Measurements from ENCODE around the gene FRG2. TPM values are rescaled to one million over a fixed set of nuclear protein-coding genes. Genes with fewer than 3 reads are reported as not detected.

The FRG2 gene
- total RNA-seq, 4 donors from 2014 or later, result not detected

Small RNAs within 50 kb of the gene (small RNA-seq; reads per million reads assigned to genes)
- gene RNA5SP174 (0.61 reads per million), gene RNA5SP175 (1.1 reads per million)

Other genes with a start within 250 kb of the FRG2 start
- gene FRG1, start 86.4 kb downstream of the FRG2 start, total RNA-seq, result 10 to 100 TPM; 37.9 to 84.8 (median 42.8) TPM
- gene DBET, start 37.2 kb upstream of the FRG2 start, total RNA-seq, result not detected
- not detected for gene DUX4, start 146.5 kb upstream of the FRG2 start, total RNA-seq